CD8-positive, alpha-beta memory T cell (primary cell): Measurements from ENCODE around the gene TMEM217. TPM values are rescaled to one million over a fixed set of nuclear protein-coding genes. Genes with fewer than 3 reads are reported as not detected.

Source experiments
- CTCF ChIA-PET: fragments of 350-600 bp; sonication (Branson Sonifier 250); formaldehyde crosslinking; loops from one replicate; lab custom pipeline; 2021; ENCODE audit warnings: antibody characterized with exemption; lab: Charles Lee
- POLR2A ChIA-PET: fragments of 350-600 bp; sonication (Branson Sonifier 250); formaldehyde crosslinking; loops from one replicate; lab custom pipeline; 2021; ENCODE audit warnings: antibody characterized with exemption; lab: Charles Lee
- DNase-seq, 5 donors: peaks; one replicate each; pipeline versions ENCODE4 v3.0.0 to v3.0.0-alpha.2; 2020 to 2022; ENCODE audit warnings: mixed read lengths in 1 of 5
- H3K27ac ChIP-seq: one replicate; pipeline ENCODE4 v1.7.0; 2013; ENCODE audit warnings: low read depth, mild to moderate bottlenecking, low read length, moderate library complexity
- H3K27me3 ChIP-seq: 2 replicates; pipeline ENCODE4 v1.7.0; 2013; ENCODE audit warnings: low read length, mild to moderate bottlenecking; ENCODE audit not compliant: insufficient read depth, poor library complexity, severe bottlenecking
- H3K36me3 ChIP-seq: 2 replicates; pipeline ENCODE4 v1.7.0; 2013; ENCODE audit warnings: mild to moderate bottlenecking, low read length, moderate library complexity; ENCODE audit not compliant: insufficient read depth
- H3K4me1 ChIP-seq: 2 replicates; pipeline ENCODE4 v1.7.0; 2013; ENCODE audit warnings: mild to moderate bottlenecking, low read length, moderate library complexity; ENCODE audit not compliant: insufficient read depth
- H3K4me3 ChIP-seq: 2 replicates; pipeline ENCODE4 v1.7.0; 2013; ENCODE audit warnings: mild to moderate bottlenecking, low read length
- H3K9me3 ChIP-seq: 2 replicates; pipeline ENCODE4 v1.7.0; 2013; ENCODE audit warnings: mild to moderate bottlenecking, low read length
- H3K27ac Mint-ChIP-seq, 8 donors: one replicate each; pipeline ENCODE4 v1.8.0; 2020 to 2021; ENCODE audit warnings: mixed read lengths in 8 of 8, mild to moderate bottlenecking in 6 of 8, inconsistent platforms in 3 of 8, moderate library complexity in 3 of 8
- H3K27me3 Mint-ChIP-seq, 2 donors: one replicate each; pipeline ENCODE4 v1.8.0; 2020 to 2021; ENCODE audit warnings: mixed read lengths in 2 of 2, mild to moderate bottlenecking in 1 of 2, moderate library complexity in 1 of 2
- H3K36me3 Mint-ChIP-seq, 3 donors: one replicate each; pipeline ENCODE4 v1.8.0; 2020 to 2021; ENCODE audit warnings: mixed read lengths in 3 of 3, inconsistent platforms in 1 of 3, mild to moderate bottlenecking in 1 of 3
- H3K4me1 Mint-ChIP-seq, 3 donors: one replicate each; pipeline ENCODE4 v1.8.0; 2020 to 2021; ENCODE audit warnings: mixed read lengths in 3 of 3, inconsistent platforms in 1 of 3, mild to moderate bottlenecking in 1 of 3
- H3K4me3 Mint-ChIP-seq, 7 donors: one replicate each; pipeline ENCODE4 v1.8.0; 2020 to 2021; ENCODE audit warnings: mixed read lengths in 7 of 7, mild to moderate bottlenecking in 6 of 7, moderate library complexity in 4 of 7, inconsistent platforms in 2 of 7
- H3K9me3 Mint-ChIP-seq, 5 donors: one replicate each; pipeline ENCODE4 v1.8.0; 2020 to 2022; ENCODE audit warnings: mixed read lengths in 5 of 5, mild to moderate bottlenecking in 3 of 5, moderate library complexity in 2 of 5, inconsistent platforms in 1 of 5
- polyA plus RNA-seq: library from polyadenylated mRNA; unstranded; fragments of 300-500 nt; fragmentation: Illumina TruSeq; gene quantifications from one replicate; pipeline ENCODE4 v1.2.3, GENCODE V29; 2021
- total RNA-seq, 2 experiments: library from RNA; stranded (reverse); gene quantifications; one replicate each; pipeline ENCODE4 v1.2.3, GENCODE V29; 2021

The TMEM217 gene
- total and polyA plus RNA-seq, 3 experiments from 2014 or later, result 0.44 to 6.6 (median 4.2) TPM

- CTCF ChIA-PET, result no interaction called here
- no peaks in the 10 kb centered on the region for H3K9me3 ChIP-seq
- Mint-ChIP-seq H3K27ac (no peak overlapping the region), H3K9me3 (no peaks in the 10 kb centered on the region), H3K4me3 (no peak overlapping the region), H3K4me1 (peaks cover 0 to 6% (median 2%) of the 10 kb centered on the region in 3 donors), H3K27me3 (peaks cover 2 to 12% of the 10 kb centered on the region in 2 donors), H3K36me3 (no peaks in the 10 kb centered on the region)
- H3K27ac ChIP-seq, result no peak overlapping the region
- H3K4me1 ChIP-seq, result no peaks in the 10 kb centered on the region
- H3K4me3 ChIP-seq, result no peak overlapping the region
- H3K36me3 ChIP-seq, result no peaks in the 10 kb centered on the region
- POLR2A ChIA-PET, result no interaction called here
- DNase-seq, result no peak
- H3K27me3 ChIP-seq, result no peaks in the 10 kb centered on the region
Measured at GRCh38 chr6:37233541-37233940, 24.4 kb downstream of the TMEM217 start.

- H3K4me3 Mint-ChIP-seq, result no peak overlapping the region
- H3K36me3 ChIP-seq, result no peaks in the 10 kb centered on the region
- no peak overlapping the region for H3K4me3 ChIP-seq
- no peaks in the 10 kb centered on the region for H3K27me3 ChIP-seq
- H3K4me1 ChIP-seq, result no peaks in the 10 kb centered on the region
- H3K4me1 Mint-ChIP-seq, result peaks cover 0 to 6% (median 2%) of the 10 kb centered on the region in 3 donors
- DNase-seq, result no peak
- H3K27ac ChIP-seq, result peak overlapping the region; percentile 34
- H3K36me3 Mint-ChIP-seq, result no peaks in the 10 kb centered on the region
- H3K27me3 Mint-ChIP-seq, result peaks cover 2 to 12% of the 10 kb centered on the region in 2 donors
- ChIA-PET POLR2A (no interaction called here), CTCF (no interaction called here)
- no peak overlapping the region for H3K27ac Mint-ChIP-seq
- H3K9me3 ChIP-seq, result no peaks in the 10 kb centered on the region
- no peaks in the 10 kb centered on the region for H3K9me3 Mint-ChIP-seq
Measured at GRCh38 chr6:37232430-37233017, 25.4 kb downstream of the TMEM217 start.

- H3K27ac ChIP-seq, result no peak overlapping the region
- no peak overlapping the region for H3K4me3 Mint-ChIP-seq
- H3K36me3 Mint-ChIP-seq, result no peaks in the 10 kb centered on the region
- no peak overlapping the region for H3K27ac Mint-ChIP-seq
- no peaks in the 10 kb centered on the region for H3K4me1 ChIP-seq
- H3K27me3 Mint-ChIP-seq, result peaks cover 2 to 12% of the 10 kb centered on the region in 2 donors
- H3K4me1 Mint-ChIP-seq, result peaks cover 0 to 6% (median 2%) of the 10 kb centered on the region in 3 donors
- H3K9me3 Mint-ChIP-seq, result no peaks in the 10 kb centered on the region
- ChIA-PET POLR2A (no interaction called here), CTCF (no interaction called here)
- H3K36me3 ChIP-seq, result no peaks in the 10 kb centered on the region
- no peak overlapping the region for H3K4me3 ChIP-seq
- no peaks in the 10 kb centered on the region for H3K27me3 ChIP-seq
- no peaks in the 10 kb centered on the region for H3K9me3 ChIP-seq
- no peak for DNase-seq
Measured at GRCh38 chr6:37230104-37230503, 27.8 kb downstream of the TMEM217 start.

- Mint-ChIP-seq H3K27ac (no peak overlapping the region), H3K36me3 (no peaks in the 10 kb centered on the region), H3K4me3 (peak overlapping the region in 1 of 7 donors; percentile 5), H3K9me3 (no peaks in the 10 kb centered on the region), H3K27me3 (peaks cover 0 to 4% of the 10 kb centered on the region in 2 donors), H3K4me1 (peaks cover 9 to 19% (median 12%) of the 10 kb centered on the region in 3 donors)
- no peaks in the 10 kb centered on the region for H3K9me3 ChIP-seq
- H3K36me3 ChIP-seq, result no peaks in the 10 kb centered on the region
- H3K27me3 ChIP-seq, result no peaks in the 10 kb centered on the region
- DNase-seq, result no peak
- POLR2A ChIA-PET, result interaction anchor here (0.6 kb wide), 1 partner anchor 19 kb away, joined by 3 read pairs; no protein-coding TSS in a partner anchor
- peaks cover 9% of the 10 kb centered on the region for H3K4me1 ChIP-seq
- H3K4me3 ChIP-seq, result no peak overlapping the region
- no peak overlapping the region for H3K27ac ChIP-seq
- CTCF ChIA-PET, result interaction anchor here (0.6 to 1.9 kb wide), 3 partner anchors 106 to 208 kb away, joined by 3 to 5 read pairs (median 4); no protein-coding TSS in a partner anchor
Measured at GRCh38 chr6:37225350-37226169, 32.4 kb downstream of the TMEM217 start.

- ChIA-PET CTCF (interaction anchor here (0.8 to 2.0 kb wide), 4 partner anchors 12 to 464 kb away, joined by 3 to 4 read pairs (median 3); partner anchors contain the start of gene C6orf89), POLR2A (no interaction called here)
- Mint-ChIP-seq H3K36me3 (no peaks in the 10 kb centered on the region), H3K27me3 (no peaks in the 10 kb centered on the region), H3K4me3 (peak overlapping the region; percentile 83 to 94 (median 87)), H3K4me1 (peaks cover 8 to 13% (median 12%) of the 10 kb centered on the region in 3 donors), H3K27ac (peak overlapping the region in 2 of 8 donors; percentile 26 to 38), H3K9me3 (no peaks in the 10 kb centered on the region)
- no peak for DNase-seq
- peaks cover 9% of the 10 kb centered on the region for H3K4me1 ChIP-seq
- no peaks in the 10 kb centered on the region for H3K27me3 ChIP-seq
- no peak overlapping the region for H3K27ac ChIP-seq
- H3K36me3 ChIP-seq, result no peaks in the 10 kb centered on the region
- no peaks in the 10 kb centered on the region for H3K9me3 ChIP-seq
- H3K4me3 ChIP-seq, result peak overlapping the region; percentile 90
Measured at GRCh38 chr6:37222992-37223391, 35.0 kb downstream of the TMEM217 start.

- Histone ChIP-seq H3K9me3 (no peaks in the 10 kb centered on the region), H3K27me3 (no peaks in the 10 kb centered on the region), H3K27ac (peak overlapping the region; percentile 47), H3K4me1 (peaks cover 9% of the 10 kb centered on the region), H3K4me3 (peak overlapping the region; percentile 90), H3K36me3 (no peaks in the 10 kb centered on the region)
- peak overlapping the region in 4 of 8 donors; percentile 26 to 79 (median 50) for H3K27ac Mint-ChIP-seq
- no peaks in the 10 kb centered on the region for H3K9me3 Mint-ChIP-seq
- no peaks in the 10 kb centered on the region for H3K36me3 Mint-ChIP-seq
- H3K4me3 Mint-ChIP-seq, result peak overlapping the region; percentile 83 to 94 (median 87)
- no peaks in the 10 kb centered on the region for H3K27me3 Mint-ChIP-seq
- DNase-seq, result peak; percentile 47 to 73 (median 63)
- ChIA-PET CTCF (interaction anchor here (0.8 to 2.0 kb wide), 4 partner anchors 11 to 337 kb away, joined by 3 to 4 read pairs (median 4); partner anchors contain the start of gene C6orf89), POLR2A (no interaction called here)
- H3K4me1 Mint-ChIP-seq, result peaks cover 8 to 13% (median 12%) of the 10 kb centered on the region in 3 donors
Measured at GRCh38 chr6:37222125-37222967, 35.6 kb downstream of the TMEM217 start.

- Mint-ChIP-seq H3K27me3 (no peaks in the 10 kb centered on the region), H3K4me1 (peaks cover 8 to 13% (median 12%) of the 10 kb centered on the region in 3 donors), H3K27ac (peak overlapping the region in 2 of 8 donors; percentile 54 to 79), H3K9me3 (no peaks in the 10 kb centered on the region), H3K36me3 (no peaks in the 10 kb centered on the region), H3K4me3 (peak overlapping the region; percentile 83 to 94 (median 87))
- H3K27ac ChIP-seq, result peak overlapping the region; percentile 12
- CTCF ChIA-PET, result interaction anchor here (0.8 to 3.1 kb wide), 4 partner anchors 10 to 203 kb away, joined by 4 to 18 read pairs (median 4); no protein-coding TSS in a partner anchor
- H3K36me3 ChIP-seq, result no peaks in the 10 kb centered on the region
- H3K9me3 ChIP-seq, result no peaks in the 10 kb centered on the region
- peaks cover 9% of the 10 kb centered on the region for H3K4me1 ChIP-seq
- DNase-seq, result no peak
- peak overlapping the region; percentile 90 for H3K4me3 ChIP-seq
- H3K27me3 ChIP-seq, result no peaks in the 10 kb centered on the region
- POLR2A ChIA-PET, result no interaction called here
Measured at GRCh38 chr6:37221585-37222124, 36.3 kb downstream of the TMEM217 start.
